ENCODE data around the gene HS1BP3. TPM values are rescaled to one million over a fixed set of nuclear protein-coding genes. Genes with fewer than 3 reads are reported as not detected.

Gene HS1BP3
- total RNA-seq, 3 donors from 2014 or later (not counting 1 experiment from before 2014, with no cell fraction given): 17.4 to 25.7 (median 22.8) TPM

DNA sequence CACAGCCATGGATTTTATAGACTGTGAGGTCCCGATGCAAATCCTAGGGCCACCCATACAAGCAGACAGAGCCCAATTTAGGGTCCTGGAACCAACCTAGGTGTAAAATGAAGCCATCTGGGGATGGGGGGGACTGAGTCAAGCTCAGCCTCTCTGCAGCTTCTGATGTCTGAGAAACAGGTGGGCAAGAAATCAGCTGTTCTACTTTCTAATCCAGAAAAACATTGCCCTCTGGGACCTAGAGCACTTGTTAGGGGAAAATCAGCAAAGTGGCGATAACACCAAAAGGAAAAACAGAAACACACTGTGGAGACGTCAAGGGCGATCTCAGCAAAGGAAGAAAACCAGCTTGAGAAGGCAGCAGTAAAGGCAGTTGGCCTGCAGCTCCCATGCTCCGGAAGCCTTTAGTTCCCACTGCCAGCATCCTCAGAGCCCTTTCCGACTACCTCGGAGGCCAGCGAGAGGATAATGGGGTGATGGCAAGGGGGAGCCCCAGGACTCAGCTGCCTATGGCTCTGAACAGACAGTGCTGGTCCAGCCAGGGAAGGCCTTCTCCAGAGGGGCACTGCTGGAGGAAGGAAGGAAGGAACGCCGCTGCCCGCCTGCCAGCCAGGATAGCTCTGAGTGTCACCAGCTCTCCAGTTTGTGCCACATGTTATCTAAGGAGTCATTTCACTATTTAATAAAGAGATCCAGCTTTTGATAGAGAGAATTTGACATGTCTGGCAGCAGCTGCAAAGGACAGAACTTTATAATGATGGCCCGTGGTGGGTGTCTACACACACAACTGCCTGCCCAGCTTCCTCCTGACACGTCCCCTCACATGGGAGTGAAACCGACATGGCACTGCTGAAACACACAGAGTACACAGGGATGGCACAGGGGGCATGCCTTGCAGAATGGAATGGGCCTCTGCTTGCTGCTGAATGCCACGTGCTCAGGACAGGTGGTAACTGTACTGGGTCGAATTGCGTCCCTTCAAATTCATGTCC is 37.7 kb downstream of the HS1BP3 start:
- WGBS (ENCODE audit: insufficient coverage): 87% methylated on average over 16 of the region's 17 CpGs
- no peak overlapping the region for H3K4me3 Mint-ChIP-seq
- peaks cover 6 to 7% of the 10 kb centered on the region in 2 donors for H3K4me1 Mint-ChIP-seq
- Histone ChIP-seq H3K36me3 (ENCODE audit: control insufficient read depth, insufficient read depth, low read length) (no peaks in the 10 kb centered on the region), H3K4me3 (ENCODE audit: low read length) (no peak overlapping the region), H3K27me3 (ENCODE audit: control insufficient read depth, insufficient read depth, low read length) (no peaks in the 10 kb centered on the region), H3K4me1 (ENCODE audit: control insufficient read depth, insufficient read depth, low read length) (peaks cover 14% of the 10 kb centered on the region), H3K9me3 (ENCODE audit: control insufficient read depth, insufficient read depth, low read length) (no peaks in the 10 kb centered on the region), H3K27ac (ENCODE audit: low read length) (no peak overlapping the region)
- H3K27me3 Mint-ChIP-seq (ENCODE audit: low read depth in 2 of 2): no peaks in the 10 kb centered on the region
- no peak overlapping the region for H3K27ac Mint-ChIP-seq
- DNase-seq (no peak), ATAC-seq (no peak)
- intact Hi-C loops (cut with micrococcal nuclease): no loop called here
- H3K9me3 Mint-ChIP-seq: no peaks in the 10 kb centered on the region
- H3K36me3 Mint-ChIP-seq: no peaks in the 10 kb centered on the region
- TF ChIP-seq, protein P1, sequence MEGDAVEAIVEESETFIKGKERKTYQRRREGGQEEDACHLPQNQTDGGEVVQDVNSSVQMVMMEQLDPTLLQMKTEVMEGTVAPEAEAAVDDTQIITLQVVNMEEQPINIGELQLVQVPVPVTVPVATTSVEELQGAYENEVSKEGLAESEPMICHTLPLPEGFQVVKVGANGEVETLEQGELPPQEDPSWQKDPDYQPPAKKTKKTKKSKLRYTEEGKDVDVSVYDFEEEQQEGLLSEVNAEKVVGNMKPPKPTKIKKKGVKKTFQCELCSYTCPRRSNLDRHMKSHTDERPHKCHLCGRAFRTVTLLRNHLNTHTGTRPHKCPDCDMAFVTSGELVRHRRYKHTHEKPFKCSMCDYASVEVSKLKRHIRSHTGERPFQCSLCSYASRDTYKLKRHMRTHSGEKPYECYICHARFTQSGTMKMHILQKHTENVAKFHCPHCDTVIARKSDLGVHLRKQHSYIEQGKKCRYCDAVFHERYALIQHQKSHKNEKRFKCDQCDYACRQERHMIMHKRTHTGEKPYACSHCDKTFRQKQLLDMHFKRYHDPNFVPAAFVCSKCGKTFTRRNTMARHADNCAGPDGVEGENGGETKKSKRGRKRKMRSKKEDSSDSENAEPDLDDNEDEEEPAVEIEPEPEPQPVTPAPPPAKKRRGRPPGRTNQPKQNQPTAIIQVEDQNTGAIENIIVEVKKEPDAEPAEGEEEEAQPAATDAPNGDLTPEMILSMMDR (IDR thresholded peaks at IDR 0.05): no peak

DNA sequence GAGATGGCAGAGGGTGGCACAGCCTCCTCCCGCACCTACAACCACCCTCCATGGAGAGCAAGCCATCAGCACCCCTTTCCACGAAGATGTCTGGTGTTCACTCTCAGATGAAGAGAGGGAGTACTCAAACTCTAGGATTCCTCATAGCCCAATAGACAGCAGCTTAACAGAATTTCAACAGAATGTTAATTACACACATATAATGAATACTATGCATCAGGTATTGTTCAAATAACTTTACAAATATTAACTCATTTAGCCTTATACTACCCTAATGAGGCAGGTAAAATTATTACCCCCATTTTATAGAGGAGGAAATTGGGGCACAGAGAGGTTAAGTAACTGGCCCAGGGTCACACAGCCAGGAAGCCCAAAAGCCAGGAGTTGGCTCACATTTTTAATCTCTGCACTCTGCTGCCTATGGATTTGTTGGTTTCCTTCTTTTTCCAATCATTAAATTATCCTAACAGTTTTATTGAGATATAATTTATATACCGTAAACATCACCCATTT is 39.0 kb downstream of the HS1BP3 start:
- Mint-ChIP-seq H3K27ac (no peak overlapping the region), H3K4me1 (no peaks in the 10 kb centered on the region), H3K36me3 (no peaks in the 10 kb centered on the region), H3K4me3 (no peak overlapping the region), H3K9me3 (peaks cover 0 to 2% of the 10 kb centered on the region in 2 donors), H3K27me3 (ENCODE audit: low read depth in 2 of 2) (no peaks in the 10 kb centered on the region)
- no peak overlapping the region for H3K27ac ChIP-seq (ENCODE audit: low read length)
- 90% methylated on average over 3 of the region's 3 CpGs for WGBS (ENCODE audit: insufficient coverage)
- DNase-seq (no peak), ATAC-seq (no peak)
- H3K27me3 ChIP-seq (ENCODE audit: control insufficient read depth, insufficient read depth, low read length): no peaks in the 10 kb centered on the region
- H3K4me1 ChIP-seq (ENCODE audit: control insufficient read depth, insufficient read depth, low read length): peaks cover 2% of the 10 kb centered on the region
- no peaks in the 10 kb centered on the region for H3K36me3 ChIP-seq (ENCODE audit: control insufficient read depth, insufficient read depth, low read length)
- intact Hi-C loops (cut with micrococcal nuclease): no loop called here
- TF ChIP-seq, protein P1 (IDR thresholded peaks at IDR 0.05): no peak
- no peaks in the 10 kb centered on the region for H3K9me3 ChIP-seq (ENCODE audit: control insufficient read depth, insufficient read depth, low read length)
- H3K4me3 ChIP-seq (ENCODE audit: low read length): no peak overlapping the region

- Histone ChIP-seq H3K36me3 (ENCODE audit: control insufficient read depth, insufficient read depth, low read length) (no peaks in the 10 kb centered on the region), H3K4me1 (ENCODE audit: control insufficient read depth, insufficient read depth, low read length) (no peaks in the 10 kb centered on the region), H3K27me3 (ENCODE audit: control insufficient read depth, insufficient read depth, low read length) (no peaks in the 10 kb centered on the region), H3K9me3 (ENCODE audit: control insufficient read depth, insufficient read depth, low read length) (no peaks in the 10 kb centered on the region), H3K27ac (ENCODE audit: low read length) (no peak overlapping the region), H3K4me3 (ENCODE audit: low read length) (no peak overlapping the region)
- H3K4me1 Mint-ChIP-seq: no peaks in the 10 kb centered on the region
- intact Hi-C loops (cut with micrococcal nuclease): no loop called here
- H3K27ac Mint-ChIP-seq: no peak overlapping the region
- TF ChIP-seq, protein P1 (IDR thresholded peaks at IDR 0.05): no peak
- ATAC-seq (no peak), DNase-seq (no peak)
- no peaks in the 10 kb centered on the region for H3K27me3 Mint-ChIP-seq (ENCODE audit: low read depth in 2 of 2)
- no peak overlapping the region for H3K4me3 Mint-ChIP-seq
- no peaks in the 10 kb centered on the region for H3K36me3 Mint-ChIP-seq
- 72% methylated on average over 13 of the region's 15 CpGs for WGBS (ENCODE audit: insufficient coverage)
- H3K9me3 Mint-ChIP-seq: peaks cover 0 to 2% of the 10 kb centered on the region in 2 donors
Measured at GRCh38 chr2:20611077-20611843, 39.6 kb downstream of the HS1BP3 start.

Data from natural killer cell (primary cell).